ACHN (cell line): ENCODE results near the gene RASA2.
A peak's percentile ranks its signal among the peaks of the same experiment; 100 is the strongest.
"Not testable (repeated sequence)": the region's sequence is repeated elsewhere in the genome, so short reads cannot be mapped to it uniquely, and the experiment has no call there.

Experiments
- DNase-seq: peaks from one replicate; pipeline ENCODE4 v3.0.0-alpha.2; 2015
- in situ Hi-C: cut with HindIII; loops from 2 replicates; pipeline ENCODE4 v1.10.0; 2017; ENCODE audit warnings: low sequenced_read_pairs, low pct_ligation_motif_present, low pct_unique_long_range_greater_than_20kb

RASA2 gene

DNA sequence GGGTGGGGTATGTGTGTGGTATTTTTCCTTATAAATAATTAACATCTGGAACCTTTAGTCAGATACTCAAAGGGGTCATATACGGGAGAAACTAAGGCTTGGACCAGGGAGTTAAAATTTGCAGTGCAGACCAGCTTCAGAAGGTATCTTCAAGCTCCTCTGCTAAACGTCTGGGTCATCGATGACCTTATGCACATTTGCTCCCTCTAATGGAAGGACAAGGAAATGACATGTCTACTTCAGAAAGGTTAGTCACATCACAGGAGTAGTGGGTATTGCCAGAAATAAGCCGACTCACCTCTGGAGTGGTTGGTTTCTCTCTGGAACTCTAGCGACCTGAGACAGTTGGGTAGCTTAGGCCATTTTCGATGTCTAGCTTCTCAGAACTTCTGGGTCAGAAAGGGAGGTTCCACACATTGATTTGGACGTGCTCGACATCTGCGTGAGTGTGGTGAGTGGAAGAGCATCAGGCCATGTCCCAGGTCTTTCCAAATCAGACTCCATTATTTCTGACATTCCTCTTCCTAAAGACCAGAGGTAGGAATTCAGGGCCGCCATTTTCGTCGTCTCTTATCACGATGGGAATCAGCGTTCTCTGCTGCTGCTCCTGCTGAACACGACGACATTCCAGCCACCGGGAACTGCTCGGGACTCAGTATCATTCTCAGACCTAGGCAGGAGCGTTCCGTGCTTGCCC is 31.8 kb upstream of the RASA2 start:
- DNase-seq, result peak; percentile 74
- in situ Hi-C loops, result no loop called here

DNA sequence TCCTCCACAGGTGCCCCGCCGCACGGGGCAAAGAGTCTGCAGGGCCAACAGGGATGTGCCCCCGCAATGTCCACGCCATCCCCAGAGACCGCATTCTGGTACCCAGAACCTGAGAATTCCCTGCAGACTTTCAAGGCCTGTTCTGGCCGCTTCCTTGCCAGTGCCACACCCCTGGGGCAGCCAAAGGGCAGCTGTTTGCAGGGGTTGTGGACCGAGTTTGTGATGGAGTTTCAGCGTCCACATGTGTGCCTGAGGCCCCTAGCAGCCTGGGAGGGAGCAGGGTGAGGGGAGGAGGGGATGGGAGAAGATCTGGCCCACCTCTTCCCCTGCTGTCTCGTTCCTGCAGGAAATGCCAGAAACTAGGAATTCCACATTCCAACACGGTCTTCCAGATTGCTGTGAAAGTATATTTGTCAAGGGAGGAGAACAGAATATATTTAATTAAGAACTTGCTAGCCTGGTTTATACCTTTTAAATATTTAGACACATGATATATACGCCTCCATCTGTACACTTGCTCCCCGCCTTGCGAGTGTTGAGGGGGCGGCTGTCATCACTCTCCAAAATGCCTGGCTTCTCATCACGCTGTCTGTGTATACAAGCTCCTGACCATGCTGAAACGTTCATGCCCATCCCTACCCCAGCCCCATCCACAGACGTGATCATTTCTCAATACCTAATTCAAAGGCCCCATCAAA is 31.1 kb upstream of the RASA2 start:
- in situ Hi-C loops, result no loop called here
- no peak for DNase-seq

- in situ Hi-C loops, result no loop called here
- no peak for DNase-seq
Measured at GRCh38 chr3:141456301-141456625, 30.6 kb upstream of the RASA2 start.

DNA sequence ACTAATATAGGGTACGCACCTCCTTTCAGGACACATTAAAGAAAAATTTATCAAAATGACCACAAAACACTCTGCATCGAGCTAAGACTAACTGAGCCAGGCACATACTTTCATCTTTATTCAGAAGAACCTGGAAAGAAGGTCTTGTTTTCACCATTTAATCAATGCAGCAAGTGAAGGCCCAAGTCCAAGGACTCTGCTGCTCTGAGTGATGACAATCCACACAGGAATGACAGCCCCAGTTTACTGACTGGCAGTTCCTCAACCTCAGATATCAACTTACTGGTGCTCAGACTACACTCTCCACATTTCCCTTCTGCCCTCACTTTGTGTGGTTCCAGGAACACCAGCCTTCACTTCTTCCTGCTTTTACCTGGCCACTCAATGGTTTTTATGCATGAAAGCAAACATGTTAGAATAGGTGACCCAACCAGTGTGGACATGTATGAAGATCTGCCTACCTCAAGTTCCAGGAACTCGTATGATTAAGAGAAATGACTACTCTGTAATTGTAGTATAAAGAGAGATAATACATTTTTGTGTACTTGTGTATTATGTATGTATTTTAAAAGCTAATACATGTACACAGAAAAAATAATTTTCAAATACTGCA is 29.1 kb upstream of the RASA2 start:
- no peak for DNase-seq
- in situ Hi-C loops, result no loop called here

- in situ Hi-C loops, result no loop called here
- no peak for DNase-seq
Measured at GRCh38 chr3:141459008-141459407, 27.8 kb upstream of the RASA2 start.

- in situ Hi-C loops, result no loop called here
Measured at GRCh38 chr3:141460097-141460704, 26.6 kb upstream of the RASA2 start.

GRCh38 chr3:141462176-141462859 is 24.5 kb upstream of the RASA2 start:
- in situ Hi-C loops, result no loop called here
- no peak for DNase-seq

More at GRCh38 chr3:141460097-141460704, 26.6 kb upstream of the RASA2 start:
- DNase-seq, result peak; percentile 79

DNA sequence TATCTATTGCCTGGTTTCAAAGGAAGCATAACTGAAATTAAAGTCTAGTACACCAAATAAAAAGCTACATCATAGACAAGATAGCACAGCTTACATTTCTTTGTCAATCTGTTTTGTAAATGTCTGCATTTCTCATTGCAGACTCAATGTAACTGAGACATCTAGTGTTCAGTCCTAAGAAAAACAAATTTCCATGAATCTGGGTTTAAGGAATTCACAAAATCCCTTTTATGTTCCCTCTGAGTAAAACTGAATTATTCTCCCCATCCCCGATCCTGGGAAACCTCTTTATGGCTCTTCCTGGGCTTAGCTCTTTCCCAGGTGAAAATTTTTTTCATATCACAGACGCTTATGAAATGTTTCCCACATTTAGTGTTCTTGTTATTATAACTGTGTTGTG is 21.6 kb upstream of the RASA2 start:
- no peak for DNase-seq
- in situ Hi-C loops, result no loop called here

- in situ Hi-C loops, result no loop called here
- no peak for DNase-seq
Measured at GRCh38 chr3:141466633-141467169, 20.1 kb upstream of the RASA2 start.

DNA sequence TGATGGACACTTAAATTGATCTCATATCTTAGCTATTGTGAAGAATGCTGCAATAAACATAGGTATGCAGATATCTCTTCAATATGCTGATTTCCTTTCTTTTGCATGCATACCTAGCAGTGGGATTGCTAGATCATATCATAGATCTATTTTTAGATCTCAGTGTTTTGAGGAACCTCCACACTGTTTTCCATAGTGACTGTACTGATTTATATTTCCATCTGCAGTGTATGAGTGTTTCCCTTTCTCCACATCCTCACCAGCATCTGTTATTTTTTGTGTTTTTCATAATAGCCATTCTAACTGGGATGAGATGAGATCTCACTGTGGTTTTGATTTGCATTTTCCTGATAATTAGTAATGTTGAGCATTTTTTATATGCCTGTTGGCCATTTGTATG is 17.1 kb upstream of the RASA2 start:
- in situ Hi-C loops, result no loop called here
- no peak for DNase-seq

DNA sequence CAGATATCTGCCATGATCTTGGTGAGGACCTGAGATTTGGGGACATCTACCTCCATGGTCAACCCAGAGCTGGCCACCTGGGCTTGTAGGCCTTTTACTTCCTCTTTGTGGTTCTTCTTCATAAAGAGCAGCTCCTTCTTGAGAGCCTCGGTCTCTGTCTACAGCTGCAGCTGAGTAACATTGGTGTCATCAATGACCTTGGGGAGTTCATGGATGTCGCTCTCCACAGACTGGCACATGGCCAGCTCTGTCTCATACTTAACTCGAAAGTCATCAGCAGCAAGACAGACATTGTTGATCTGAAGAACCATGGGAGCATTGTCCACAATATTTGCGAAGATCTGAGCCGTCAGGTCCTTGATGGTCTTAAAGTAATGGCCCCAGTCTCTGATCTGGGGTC is 15.7 kb upstream of the RASA2 start:
- in situ Hi-C loops, result no loop called here
- DNase-seq, result no peak

DNA sequence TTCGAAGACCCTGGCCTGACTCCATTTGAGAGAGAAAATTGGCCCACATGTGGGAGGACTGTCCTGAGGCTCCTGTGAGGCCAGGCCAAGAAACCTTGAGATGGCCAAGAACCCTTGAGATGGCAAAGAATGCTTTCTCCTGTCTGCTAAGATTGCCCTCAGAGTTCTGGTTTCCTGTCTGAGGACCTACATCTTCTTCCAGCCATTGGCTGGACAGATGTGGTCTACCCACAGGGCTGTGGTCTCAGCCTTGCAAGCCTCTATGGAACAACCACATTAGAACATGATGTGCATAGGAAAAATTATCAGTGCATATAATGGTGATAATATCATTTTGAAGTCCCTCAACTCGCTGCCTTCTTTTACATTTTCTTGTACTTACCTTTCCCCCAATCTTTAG is 10.8 kb upstream of the RASA2 start:
- in situ Hi-C loops, result no loop called here
- DNase-seq, result no peak

DNA sequence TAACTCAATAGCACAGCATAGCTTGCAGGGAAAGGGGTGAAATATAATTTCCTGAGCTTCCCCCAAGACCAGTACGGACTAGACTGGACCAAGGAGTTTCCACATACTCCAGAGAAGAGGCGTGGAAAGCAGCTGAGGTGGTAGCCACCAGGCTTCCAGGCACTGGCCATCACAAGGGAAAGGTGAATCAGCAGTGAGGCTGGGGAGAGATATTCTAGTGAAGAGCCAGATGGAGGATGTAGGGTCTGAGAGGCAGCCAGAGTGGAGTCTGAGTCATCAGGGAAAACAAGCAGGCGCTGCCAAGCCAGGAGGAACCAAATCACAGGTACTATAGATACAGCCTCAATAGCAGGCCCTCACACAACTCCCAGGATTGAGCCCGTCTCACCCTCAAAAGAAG is 9.6 kb upstream of the RASA2 start:
- in situ Hi-C loops, result no loop called here
- peak; percentile 78 for DNase-seq

DNA sequence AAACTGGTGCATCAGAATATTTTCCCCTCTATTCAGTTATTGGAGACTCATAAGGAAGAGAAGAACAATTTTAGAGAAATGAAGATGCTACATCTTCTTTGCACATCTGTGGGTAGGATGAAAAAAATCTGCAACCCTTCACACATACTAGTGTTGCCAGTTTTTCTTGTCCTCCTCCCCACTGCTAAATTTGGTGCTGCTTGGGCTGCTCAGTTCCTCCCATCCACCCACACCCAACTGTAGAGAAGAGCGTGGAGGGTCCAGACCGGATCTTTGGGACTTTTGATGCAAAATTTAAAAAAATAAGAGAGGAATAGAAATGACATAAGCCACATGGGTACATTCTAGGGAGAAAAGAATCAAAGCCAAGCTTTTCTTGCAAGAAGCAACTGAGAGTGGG is 8.7 kb upstream of the RASA2 start:
- DNase-seq, result no peak
- in situ Hi-C loops, result no loop called here

GRCh38 chr3:141478840-141479239 is 8.0 kb upstream of the RASA2 start:
- DNase-seq, in situ Hi-C loops: not testable (repeated sequence)

DNA sequence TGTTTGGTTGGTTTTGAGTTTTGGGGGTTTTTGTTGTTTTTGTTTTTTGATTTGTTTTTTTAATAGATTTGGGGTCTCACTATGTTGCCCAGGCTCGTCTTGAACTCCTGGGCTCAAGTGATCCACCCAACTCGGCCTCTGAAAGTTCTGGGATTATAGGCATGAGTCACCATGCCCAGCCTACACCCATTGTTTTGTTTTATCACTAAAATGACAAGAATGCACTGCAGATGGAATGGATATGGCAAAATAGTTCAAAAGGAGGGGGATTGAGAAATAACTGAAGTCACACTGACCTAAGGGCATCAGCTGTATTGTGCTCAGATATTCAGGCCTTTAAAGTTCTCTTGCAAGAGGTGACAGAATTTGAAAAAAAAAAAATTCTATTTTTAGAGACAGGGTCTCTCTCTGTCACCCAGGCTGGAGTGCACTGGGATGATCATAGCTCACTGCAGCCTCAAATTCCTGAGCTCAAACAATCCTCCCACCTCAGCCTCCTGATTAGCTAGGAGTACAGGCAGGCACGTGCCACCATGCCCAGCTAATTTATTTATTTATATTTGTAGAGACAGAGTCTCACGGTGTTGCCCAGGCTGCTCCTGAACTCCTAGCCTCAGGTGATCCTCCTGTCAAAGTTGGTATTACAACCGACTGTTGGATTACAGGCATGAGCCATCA is 4.4 kb upstream of the RASA2 start:
- in situ Hi-C loops, result no loop called here
- DNase-seq, result peak; percentile 22

DNA sequence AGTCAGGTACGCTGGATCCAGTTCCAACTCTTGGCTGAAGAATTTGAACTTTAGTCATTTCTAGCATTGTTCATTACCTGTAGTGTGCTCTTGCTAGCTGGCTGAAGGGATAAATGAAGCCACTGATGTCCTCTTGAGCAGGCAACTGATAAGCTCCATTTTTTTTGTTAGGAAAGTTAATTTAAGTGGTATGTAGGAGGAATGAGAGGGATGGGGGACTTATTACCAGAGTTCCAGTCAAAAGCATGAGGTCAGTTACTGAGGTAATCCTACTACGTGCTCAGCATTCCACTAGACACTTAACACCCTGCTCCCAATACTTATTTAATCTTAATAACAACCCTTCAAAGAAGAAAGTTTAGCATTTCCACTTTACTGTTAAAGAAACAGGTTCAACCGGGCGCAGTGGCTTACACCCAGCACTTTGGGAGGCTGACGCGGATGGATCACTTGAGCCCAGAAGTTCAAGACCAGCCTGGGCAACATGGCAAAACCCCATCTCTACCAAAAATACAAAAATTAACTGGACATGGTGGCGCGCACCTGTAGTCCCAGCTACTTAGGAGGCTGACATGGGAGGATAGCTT is 2.0 kb upstream of the RASA2 start:
- DNase-seq, result no peak
- in situ Hi-C loops, result no loop called here
